ENCODE measurements around the gene BCL6B. TPM values are rescaled to one million over a fixed set of nuclear protein-coding genes. Genes with fewer than 3 reads are reported as not detected.
A peak's percentile ranks its signal among the peaks of the same experiment; 100 is the strongest.

The BCL6B gene
- total RNA-seq, 2 donors from 2014 or later: 0.73 to 1.1 TPM

GRCh38 chr17:7026471-7027115 lies 3.7 kb downstream of the BCL6B start:
- no peaks in the 10 kb centered on the region for H3K36me3 Mint-ChIP-seq
- DNase-seq (ENCODE audit: low spot score) (no peak), ATAC-seq (no peak)
- H3K4me1 Mint-ChIP-seq (ENCODE audit: low read depth in 2 of 2): peaks cover 52 to 56% of the 10 kb centered on the region in 2 donors
- no peak overlapping the region for H3K4me3 Mint-ChIP-seq
- no peaks in the 10 kb centered on the region for H3K27me3 Mint-ChIP-seq
- H3K9me3 Mint-ChIP-seq: no peaks in the 10 kb centered on the region
- H3K27ac Mint-ChIP-seq: peak overlapping the region in 1 of 2 donors; percentile 62

DNA sequence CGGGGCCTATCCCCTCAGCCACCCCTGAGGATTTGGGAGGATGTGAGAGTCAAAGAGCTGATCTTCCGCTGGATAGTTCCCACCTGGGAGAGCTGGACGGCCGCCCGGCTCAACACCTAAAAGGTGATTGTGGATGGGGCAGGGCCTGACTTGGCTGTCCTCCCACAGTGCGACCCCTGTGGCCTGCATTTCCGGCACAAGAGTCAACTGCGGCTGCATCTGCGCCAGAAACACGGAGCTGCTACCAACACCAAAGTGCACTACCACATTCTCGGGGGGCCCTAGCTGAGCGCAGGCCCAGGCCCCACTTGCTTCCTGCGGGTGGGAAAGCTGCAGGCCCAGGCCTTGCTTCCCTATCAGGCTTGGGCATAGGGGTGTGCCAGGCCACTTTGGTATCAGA lies 4.5 kb downstream of the BCL6B start:
- Mint-ChIP-seq H3K36me3 (no peaks in the 10 kb centered on the region), H3K9me3 (no peaks in the 10 kb centered on the region), H3K4me3 (no peak overlapping the region), H3K27me3 (no peaks in the 10 kb centered on the region), H3K4me1 (ENCODE audit: low read depth in 2 of 2) (peaks cover 54 to 56% of the 10 kb centered on the region in 2 donors), H3K27ac (peak overlapping the region in 1 of 2 donors; percentile 57)
- ATAC-seq (no peak), DNase-seq (ENCODE audit: low spot score) (no peak)

DNA sequence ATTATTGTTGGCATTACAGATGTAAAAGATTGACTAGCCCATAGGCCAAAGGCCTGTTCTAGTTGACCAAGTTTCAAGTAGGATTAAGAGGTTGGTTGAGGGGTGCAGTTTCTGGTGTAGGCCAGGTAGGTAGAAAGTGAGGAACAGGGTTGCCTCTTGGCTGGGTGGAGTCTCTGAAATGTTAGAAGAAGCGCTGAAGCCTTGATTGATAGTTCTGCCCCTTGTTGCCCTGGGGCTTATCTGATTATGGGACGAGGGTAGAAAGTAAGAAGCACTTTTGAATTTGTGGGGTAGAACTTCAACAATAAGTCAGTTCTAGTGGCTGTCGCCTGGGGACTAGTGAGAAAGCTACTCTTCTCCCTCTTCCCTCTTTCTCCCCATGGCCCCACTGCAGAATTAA lies 6.2 kb downstream of the BCL6B start:
- no peaks in the 10 kb centered on the region for H3K27me3 Mint-ChIP-seq
- peaks cover 50 to 53% of the 10 kb centered on the region in 2 donors for H3K4me1 Mint-ChIP-seq (ENCODE audit: low read depth in 2 of 2)
- H3K27ac Mint-ChIP-seq: peak overlapping the region; percentile 40 to 70
- H3K9me3 Mint-ChIP-seq: no peaks in the 10 kb centered on the region
- H3K36me3 Mint-ChIP-seq: no peaks in the 10 kb centered on the region
- DNase-seq (ENCODE audit: low spot score) (no peak), ATAC-seq (no peak)
- H3K4me3 Mint-ChIP-seq: no peak overlapping the region

DNA sequence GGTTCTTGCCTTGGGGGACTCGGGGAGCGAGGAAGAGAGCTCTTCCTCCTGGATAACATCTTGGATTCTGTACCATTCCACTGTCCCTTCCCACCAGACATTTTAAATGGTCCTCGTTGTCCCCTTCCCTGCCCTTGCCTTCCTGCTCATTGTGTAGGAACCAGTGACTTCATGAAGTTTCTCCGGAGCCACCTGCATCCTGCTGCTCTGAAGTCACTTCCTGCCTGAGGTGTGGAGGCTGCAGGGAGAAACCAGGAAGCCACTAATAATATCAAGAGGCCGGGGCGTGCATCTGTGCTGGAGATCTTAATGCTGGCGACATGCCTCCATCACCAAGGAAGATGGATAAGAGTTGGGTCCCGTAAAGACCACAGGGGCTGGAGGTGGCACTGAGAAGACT lies 6.8 kb downstream of the BCL6B start:
- H3K27ac Mint-ChIP-seq: peak overlapping the region; percentile 40 to 70
- H3K4me1 Mint-ChIP-seq (ENCODE audit: low read depth in 2 of 2): peaks cover 52 to 56% of the 10 kb centered on the region in 2 donors
- H3K4me3 Mint-ChIP-seq: peak overlapping the region; percentile 53
- no peaks in the 10 kb centered on the region for H3K27me3 Mint-ChIP-seq
- DNase-seq (ENCODE audit: low spot score): no peak
- H3K36me3 Mint-ChIP-seq: no peaks in the 10 kb centered on the region
- H3K9me3 Mint-ChIP-seq: no peaks in the 10 kb centered on the region
- ATAC-seq: peak in 1 of 2 donors; percentile 39

DNA sequence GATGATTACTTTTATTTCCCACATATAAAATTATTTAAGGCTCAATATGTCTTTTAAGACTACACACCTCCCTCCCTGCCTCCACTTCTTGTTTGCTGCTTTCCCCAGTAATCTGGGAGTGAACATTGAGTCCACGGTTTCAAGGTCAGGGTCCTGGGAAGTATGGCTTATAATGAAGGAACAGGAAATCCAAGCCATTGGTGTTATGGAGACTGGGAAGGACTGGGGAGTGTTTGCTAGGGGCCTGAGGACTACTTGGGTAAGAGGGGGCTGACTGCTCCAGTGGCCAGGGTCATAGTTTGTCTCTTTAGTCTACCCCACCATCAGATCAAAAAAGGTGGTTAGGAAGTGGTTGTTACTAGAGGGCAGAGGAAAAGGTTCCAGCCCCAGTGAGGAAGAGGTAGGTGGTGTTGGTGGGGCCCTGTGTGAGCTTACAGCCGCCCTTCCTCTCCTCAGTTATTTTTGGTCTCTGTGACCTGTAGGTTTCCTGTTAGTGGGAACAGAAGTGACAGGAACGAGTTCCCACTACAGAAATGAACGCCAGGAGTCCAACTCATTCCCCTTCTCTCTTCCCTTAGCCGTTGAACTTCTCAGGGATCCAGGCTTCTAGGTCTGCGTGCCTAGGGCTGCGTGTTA lies 12.2 kb downstream of the BCL6B start:
- Mint-ChIP-seq H3K27ac (peak overlapping the region; percentile 97), H3K27me3 (no peaks in the 10 kb centered on the region), H3K4me1 (ENCODE audit: low read depth in 2 of 2) (peaks cover 47 to 49% of the 10 kb centered on the region in 2 donors), H3K4me3 (peak overlapping the region; percentile 90), H3K9me3 (no peaks in the 10 kb centered on the region), H3K36me3 (no peaks in the 10 kb centered on the region)
- ATAC-seq (peak; percentile 37 to 60), DNase-seq (ENCODE audit: low spot score) (no peak)

GRCh38 chr17:7035591-7036368 lies 12.9 kb downstream of the BCL6B start, which contains the start of gene SLC16A13:
SLC16A13 (plus strand) TSS chr17:7036015; CDS start chr17:7036383, 368 bp downstream.
- H3K27ac Mint-ChIP-seq: peak within 1 kb of the TSS; percentile 97
- DNase-seq (ENCODE audit: low spot score) (peak; percentile 99), ATAC-seq (peak; percentile 97 to 98)
- H3K27me3 Mint-ChIP-seq: no peaks in the 10 kb centered on the region
- H3K4me3 Mint-ChIP-seq: peak within 1 kb of the TSS; percentile 90
- H3K36me3 Mint-ChIP-seq: no peaks in the 10 kb centered on the region
- peaks cover 41 to 42% of the 10 kb centered on the region in 2 donors for H3K4me1 Mint-ChIP-seq (ENCODE audit: low read depth in 2 of 2)
- no peaks in the 10 kb centered on the region for H3K9me3 Mint-ChIP-seq

GRCh38 chr17:7038025-7038862 lies 15.4 kb downstream of the BCL6B start:
- Mint-ChIP-seq H3K4me3 (peak overlapping the region; percentile 25), H3K36me3 (no peaks in the 10 kb centered on the region), H3K27ac (peak overlapping the region in 1 of 2 donors; percentile 55), H3K4me1 (ENCODE audit: low read depth in 2 of 2) (peaks cover 33 to 46% of the 10 kb centered on the region in 2 donors), H3K27me3 (no peaks in the 10 kb centered on the region), H3K9me3 (no peaks in the 10 kb centered on the region)
- ATAC-seq (no peak), DNase-seq (ENCODE audit: low spot score) (no peak)

GRCh38 chr17:7039832-7040231 lies 17.0 kb downstream of the BCL6B start:
- Mint-ChIP-seq H3K36me3 (no peaks in the 10 kb centered on the region), H3K4me3 (no peak overlapping the region), H3K27me3 (no peaks in the 10 kb centered on the region), H3K9me3 (no peaks in the 10 kb centered on the region), H3K4me1 (ENCODE audit: low read depth in 2 of 2) (peaks cover 26 to 40% of the 10 kb centered on the region in 2 donors), H3K27ac (peak overlapping the region in 1 of 2 donors; percentile 57)
- DNase-seq (ENCODE audit: low spot score): no peak
- no peak for ATAC-seq

- Mint-ChIP-seq H3K9me3 (no peaks in the 10 kb centered on the region), H3K36me3 (no peaks in the 10 kb centered on the region), H3K4me3 (peak overlapping the region; percentile 77), H3K27ac (peak overlapping the region; percentile 67 to 68), H3K27me3 (peaks cover 0 to 1% of the 10 kb centered on the region in 2 donors), H3K4me1 (ENCODE audit: low read depth in 2 of 2) (peaks cover 30 to 38% of the 10 kb centered on the region in 2 donors)
- ATAC-seq (peak; percentile 37 to 57), DNase-seq (ENCODE audit: low spot score) (no peak)
These were observed 19.0 kb downstream of the BCL6B start for GRCh38 chr17:7041607-7042500.

DNA sequence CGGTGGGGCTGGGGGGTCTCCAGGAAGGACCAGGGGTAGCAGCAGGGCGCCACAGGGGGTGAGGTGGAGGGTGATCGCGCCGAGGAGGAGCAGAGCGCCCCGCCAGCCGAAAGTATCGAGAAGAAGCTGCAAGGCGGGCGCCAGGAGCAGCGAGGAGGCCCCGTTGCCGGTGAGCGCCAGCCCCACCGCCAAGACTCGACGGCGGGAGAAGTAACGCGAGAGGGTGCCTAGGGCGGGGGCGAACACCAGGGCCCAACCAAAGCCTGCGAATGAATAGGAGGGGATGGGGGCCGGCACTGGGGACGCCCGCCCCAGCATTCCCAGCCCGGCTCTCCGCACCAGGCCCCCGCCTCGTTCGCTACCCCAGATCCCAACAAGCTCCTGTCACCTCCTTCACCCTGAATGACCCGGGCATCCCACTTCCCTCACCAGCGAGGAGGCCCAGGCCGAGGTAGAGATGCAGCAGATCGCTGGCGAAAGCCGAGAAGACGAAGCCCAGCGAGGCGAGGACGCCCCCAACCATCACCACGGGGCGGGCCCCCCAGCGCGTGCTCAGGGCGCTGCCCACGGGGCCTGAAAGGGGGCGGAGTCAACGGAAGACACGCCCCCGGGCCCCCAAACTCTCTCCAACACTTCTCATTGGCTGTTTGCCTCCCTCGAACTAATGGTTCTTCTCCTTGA lies 19.8 kb downstream of the BCL6B start:
- no peak for DNase-seq (ENCODE audit: low spot score)

DNA sequence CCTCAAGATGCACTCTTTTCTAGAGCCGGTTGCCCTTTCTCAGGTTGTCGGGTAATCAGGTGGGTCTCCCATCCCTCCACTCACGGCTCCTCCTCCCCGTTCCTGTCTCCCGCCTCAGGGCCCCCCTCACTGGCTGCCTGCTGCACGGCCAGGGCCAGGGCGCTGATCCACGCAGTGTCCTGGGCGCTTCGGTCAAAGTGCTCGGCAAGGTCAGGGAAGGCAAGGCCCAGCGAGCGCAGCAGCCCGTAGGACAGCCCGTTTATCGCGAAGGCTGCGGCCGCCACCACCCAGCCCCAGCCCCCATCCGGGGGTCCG lies 20.3 kb downstream of the BCL6B start:
- Mint-ChIP-seq H3K27me3 (peaks cover 0 to 2% of the 10 kb centered on the region in 2 donors), H3K27ac (peak overlapping the region; percentile 67 to 68), H3K9me3 (no peaks in the 10 kb centered on the region), H3K4me3 (peak overlapping the region; percentile 77), H3K4me1 (ENCODE audit: low read depth in 2 of 2) (peaks cover 31 to 43% of the 10 kb centered on the region in 2 donors), H3K36me3 (no peaks in the 10 kb centered on the region)
- DNase-seq (ENCODE audit: low spot score) (no peak), ATAC-seq (peak; percentile 11 to 17)

More for the DNA sequence above, 19.8 kb downstream of the BCL6B start:
- peak overlapping the region; percentile 67 to 68 for H3K27ac Mint-ChIP-seq
- no peaks in the 10 kb centered on the region for H3K9me3 Mint-ChIP-seq
- peaks cover 0 to 2% of the 10 kb centered on the region in 2 donors for H3K27me3 Mint-ChIP-seq
- H3K4me3 Mint-ChIP-seq: peak overlapping the region; percentile 77
- ATAC-seq: peak; percentile 51 to 62
- peaks cover 32 to 42% of the 10 kb centered on the region in 2 donors for H3K4me1 Mint-ChIP-seq (ENCODE audit: low read depth in 2 of 2)
- H3K36me3 Mint-ChIP-seq: no peaks in the 10 kb centered on the region
